ENCODE measurements around the gene ADAMTS2. TPM values are rescaled to one million over a fixed set of nuclear protein-coding genes. Genes with fewer than 3 reads are reported as not detected.

ADAMTS2 gene
- total and polyA plus RNA-seq, 2 donors (not counting 3 experiments of a cell fraction or from before 2014, with no cell fraction given), result not detected

DNA sequence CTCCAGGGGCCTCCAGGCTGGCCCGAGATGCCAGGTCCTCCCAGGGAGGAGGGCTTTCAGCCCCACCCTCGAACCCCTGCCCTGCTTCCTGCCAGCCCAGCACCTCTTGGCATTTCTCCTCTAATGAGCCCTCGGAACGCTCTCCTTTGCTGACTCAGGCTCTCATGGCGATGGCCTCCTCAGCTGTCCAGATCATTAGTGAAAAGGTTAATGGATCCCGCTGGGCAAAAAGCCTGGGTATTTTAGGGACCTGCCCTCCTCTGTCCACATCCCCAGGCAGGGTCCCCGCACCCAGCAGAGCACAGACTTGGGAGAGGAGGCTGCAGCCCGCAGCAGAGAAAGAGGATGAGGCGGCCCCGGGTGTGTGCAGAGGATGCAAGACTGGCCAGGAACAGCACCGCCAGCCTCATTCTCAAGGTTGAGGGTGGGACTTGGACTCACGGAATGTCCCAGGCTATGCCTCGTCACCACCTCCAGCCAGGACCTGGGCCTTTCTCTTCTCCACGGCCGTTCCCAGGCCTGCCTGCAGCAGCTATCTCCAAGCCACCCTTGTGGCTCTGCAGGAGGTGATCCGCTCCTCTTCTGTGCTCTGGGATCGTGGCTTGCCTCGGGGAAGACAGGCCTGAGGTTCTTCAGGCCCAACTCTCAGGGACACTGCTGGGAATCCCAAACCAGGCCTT is 23.0 kb upstream of the ADAMTS2 start:
- intact Hi-C loops (cut with micrococcal nuclease), result no loop called here
- H3K9me1 ChIP-seq (replicated peaks; ENCODE audit: control insufficient read depth, extremely low read depth, insufficient read depth, low read length), result no peaks in the 10 kb centered on the region
- ChIA-PET CTCF (no interaction called here), POLR2A (no interaction called here)
- H3K4me2 ChIP-seq (ENCODE audit: insufficient read depth, low read length), result no peak overlapping the region
- H3K27ac ChIP-seq (ENCODE audit: insufficient read depth, low read depth, low read length), result no peak overlapping the region
- no peak overlapping the region for H2AFZ ChIP-seq (ENCODE audit: low read depth, low read length)
- no peaks in the 10 kb centered on the region for H3K9me3 ChIP-seq (replicated peaks; ENCODE audit: control insufficient read depth, insufficient read depth, low read length)
- FAIRE-seq (no peak), DNase-seq (ENCODE audit: low read depth, low spot score) (no peak)
- H3K4me1 ChIP-seq (ENCODE audit: control insufficient read depth, extremely low read depth, insufficient read depth, low read length), result no peaks in the 10 kb centered on the region
- dilution Hi-C loops (cut with MboI; ENCODE audit: extremely low pct_ligation_motif_present, low sequenced_read_pairs), result no loop called here
- TF ChIP-seq JUN (IDR thresholded peaks at IDR 0.05; ENCODE audit: borderline replicate concordance, insufficient read depth, insufficient read length, low read depth), result no peak
- TF ChIP-seq POLR2AphosphoS5 (IDR thresholded peaks at IDR 0.05; ENCODE audit: insufficient read depth, low read depth, low read length), result no peak
- no peak for TF ChIP-seq EZH2 (IDR thresholded peaks at IDR 0.05; ENCODE audit: borderline replicate concordance, low read depth, low read length, severe bottlenecking)
- TF ChIP-seq MYC (IDR thresholded peaks at IDR 0.05; ENCODE audit: low read depth, low read length), result no peak
- no peak for TF ChIP-seq POLR2A (IDR thresholded peaks at IDR 0.05; ENCODE audit: low read depth, low read length)
- TF ChIP-seq, protein P1, sequence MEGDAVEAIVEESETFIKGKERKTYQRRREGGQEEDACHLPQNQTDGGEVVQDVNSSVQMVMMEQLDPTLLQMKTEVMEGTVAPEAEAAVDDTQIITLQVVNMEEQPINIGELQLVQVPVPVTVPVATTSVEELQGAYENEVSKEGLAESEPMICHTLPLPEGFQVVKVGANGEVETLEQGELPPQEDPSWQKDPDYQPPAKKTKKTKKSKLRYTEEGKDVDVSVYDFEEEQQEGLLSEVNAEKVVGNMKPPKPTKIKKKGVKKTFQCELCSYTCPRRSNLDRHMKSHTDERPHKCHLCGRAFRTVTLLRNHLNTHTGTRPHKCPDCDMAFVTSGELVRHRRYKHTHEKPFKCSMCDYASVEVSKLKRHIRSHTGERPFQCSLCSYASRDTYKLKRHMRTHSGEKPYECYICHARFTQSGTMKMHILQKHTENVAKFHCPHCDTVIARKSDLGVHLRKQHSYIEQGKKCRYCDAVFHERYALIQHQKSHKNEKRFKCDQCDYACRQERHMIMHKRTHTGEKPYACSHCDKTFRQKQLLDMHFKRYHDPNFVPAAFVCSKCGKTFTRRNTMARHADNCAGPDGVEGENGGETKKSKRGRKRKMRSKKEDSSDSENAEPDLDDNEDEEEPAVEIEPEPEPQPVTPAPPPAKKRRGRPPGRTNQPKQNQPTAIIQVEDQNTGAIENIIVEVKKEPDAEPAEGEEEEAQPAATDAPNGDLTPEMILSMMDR (IDR thresholded peaks at IDR 0.05; ENCODE audit: extremely low read depth in 1 of 2, insufficient read depth in 1 of 2, low read depth in 1 of 2, low read length in 2 of 2), result no peak
- TF ChIP-seq FOS (IDR thresholded peaks at IDR 0.05; ENCODE audit: borderline replicate concordance, insufficient read depth, low read length), result no peak
- TF ChIP-seq, protein P2, sequence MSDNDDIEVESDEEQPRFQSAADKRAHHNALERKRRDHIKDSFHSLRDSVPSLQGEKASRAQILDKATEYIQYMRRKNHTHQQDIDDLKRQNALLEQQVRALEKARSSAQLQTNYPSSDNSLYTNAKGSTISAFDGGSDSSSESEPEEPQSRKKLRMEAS (IDR thresholded peaks at IDR 0.05; ENCODE audit: insufficient read depth, insufficient read length), result no peak
- TF ChIP-seq GATA2 (IDR thresholded peaks at IDR 0.05; ENCODE audit: insufficient read depth, insufficient read length, low read depth, low read length), result no peak
- no TSS peak for BruUV-seq (replicated peaks)
- H3K36me3 ChIP-seq (ENCODE audit: control insufficient read depth in 2 of 2, extremely low read depth in 1 of 2, insufficient read depth in 2 of 2, low read length in 2 of 2), result no peaks in the 10 kb centered on the region
- no peaks in the 10 kb centered on the region for H3K79me2 ChIP-seq (ENCODE audit: control insufficient read depth, insufficient read depth, low read length)
- H4K20me1 ChIP-seq (replicated peaks; ENCODE audit: control insufficient read depth, extremely low read depth, insufficient read depth, low read length), result no peaks in the 10 kb centered on the region
- no peak overlapping the region for H3K9ac ChIP-seq (replicated peaks; ENCODE audit: extremely low read depth, insufficient read depth, low read length)
- H3K4me3 ChIP-seq (replicated peaks in 1 of 3; ENCODE audit: insufficient read depth in 1 of 3, low read depth in 1 of 3, low read length in 3 of 3), result no peak overlapping the region
- no peaks in the 10 kb centered on the region for H3K27me3 ChIP-seq (ENCODE audit: control insufficient read depth in 2 of 2, insufficient read depth in 2 of 2, low read length in 2 of 2)
